ENCODE data around the gene TM4SF20.
"Not testable (repeated sequence)": the region's sequence is repeated elsewhere in the genome, so short reads cannot be mapped to it uniquely, and the experiment has no call there.

TM4SF20 gene

GRCh38 chr2:227398684-227399670 is 19.9 kb upstream of the TM4SF20 start:
- DNase-seq, result no peak

- no peak for DNase-seq
Observed at GRCh38 chr2:227397562-227397961, 18.5 kb upstream of the TM4SF20 start.

- no peak for DNase-seq
Observed at GRCh38 chr2:227395556-227395955, 16.4 kb upstream of the TM4SF20 start.

GRCh38 chr2:227394401-227394800 is 15.3 kb upstream of the TM4SF20 start:
- no peak for DNase-seq

- DNase-seq, result no peak
Observed at GRCh38 chr2:227390468-227391256, 11.6 kb upstream of the TM4SF20 start.

- no peak for DNase-seq
Observed at GRCh38 chr2:227389661-227390060, 10.6 kb upstream of the TM4SF20 start.

- no peak for DNase-seq
Observed at GRCh38 chr2:227389231-227389630, 10.1 kb upstream of the TM4SF20 start.

GRCh38 chr2:227388537-227389011 is 9.5 kb upstream of the TM4SF20 start:
- no peak for DNase-seq

- not testable (repeated sequence) for DNase-seq
Observed at GRCh38 chr2:227387583-227387982, 8.5 kb upstream of the TM4SF20 start, which contains the start of gene SCYGR1. SCYGR1 (minus strand) TSS chr2:227387949; CDS start chr2:227387949, 0 bp downstream.

- no peak for DNase-seq
Observed at GRCh38 chr2:227386630-227387029, 7.5 kb upstream of the TM4SF20 start.

- no peak for DNase-seq
Observed at GRCh38 chr2:227383686-227384085, 4.6 kb upstream of the TM4SF20 start.

GRCh38 chr2:227382241-227382835 is 3.2 kb upstream of the TM4SF20 start:
- not testable (repeated sequence) for DNase-seq

- DNase-seq, result no peak
Observed at GRCh38 chr2:227378371-227378782, 729 bp downstream of the TM4SF20 start.

- no peak for DNase-seq
Observed at GRCh38 chr2:227377467-227378351, 1.4 kb downstream of the TM4SF20 start.

- DNase-seq, result no peak
Observed at GRCh38 chr2:227376656-227377396, 2.3 kb downstream of the TM4SF20 start.

- peak; percentile 41 to 60 for DNase-seq
Observed at GRCh38 chr2:227374158-227374557, 4.9 kb downstream of the TM4SF20 start.

GRCh38 chr2:227373389-227373788 is 5.7 kb downstream of the TM4SF20 start:
- DNase-seq, result no peak

GRCh38 chr2:227370791-227371312 is 8.3 kb downstream of the TM4SF20 start:
- DNase-seq, result peak; percentile 13 to 31

GRCh38 chr2:227370092-227370491 is 9.0 kb downstream of the TM4SF20 start:
- DNase-seq, result no peak

- no peak for DNase-seq
Observed at GRCh38 chr2:227368574-227368973, 10.5 kb downstream of the TM4SF20 start.

GRCh38 chr2:227367427-227367795 is 11.7 kb downstream of the TM4SF20 start:
- DNase-seq, result no peak

Measured in activated CD4-positive, alpha-beta T cell treated with anti-CD3 and anti-CD28 coated beads, Interleukin-2, amount 50 U/mL, for 48 hours (primary cell).